ENCODE measurements around the gene ERAP2. TPM values are rescaled to one million over a fixed set of nuclear protein-coding genes. Genes with fewer than 3 reads are reported as not detected.
"Not testable (repeated sequence)": the region's sequence is repeated elsewhere in the genome, so short reads cannot be mapped to it uniquely, and the experiment has no call there.

Gene ERAP2
- total RNA-seq, 2 donors from 2014 or later, result 7.7 to 19.0 TPM

GRCh38 chr5:96837303-96837702 is 39.0 kb upstream of the ERAP2 start:
- WGBS, result 86% methylated on average over 14 of the region's 14 CpGs
- TF ChIP-seq POLR2A (IDR thresholded peaks at IDR 0.05) (no peak), POLR2AphosphoS5 (IDR thresholded peaks at IDR 0.05) (no peak), CTCF (IDR thresholded peaks at IDR 0.05) (no peak)
- intact Hi-C loops (cut with DNase I), result no loop called here

GRCh38 chr5:96838201-96839070 is 37.9 kb upstream of the ERAP2 start:
- TF ChIP-seq CTCF (IDR thresholded peaks at IDR 0.05) (no peak), POLR2AphosphoS5 (IDR thresholded peaks at IDR 0.05) (no peak), POLR2A (IDR thresholded peaks at IDR 0.05) (no peak)
- no peaks in the 10 kb centered on the region for H3K27me3 ChIP-seq (replicated peaks; ENCODE audit: insufficient read depth)
- 54% methylated on average over 2 of the region's 2 CpGs for WGBS

More at GRCh38 chr5:96837303-96837702, 39.0 kb upstream of the ERAP2 start:
- Histone ChIP-seq H3K9me3 (no peaks in the 10 kb centered on the region), H3K27ac (no peak overlapping the region), H3K36me3 (no peaks in the 10 kb centered on the region), H3K4me1 (replicated peaks) (no peaks in the 10 kb centered on the region), H3K27me3 (replicated peaks; ENCODE audit: insufficient read depth) (no peaks in the 10 kb centered on the region), H3K4me3 (no peak overlapping the region)
- DNase-seq (ENCODE audit: low spot score), result no peak

GRCh38 chr5:96839071-96839592 is 37.2 kb upstream of the ERAP2 start:
- intact Hi-C loops (cut with DNase I), result no loop called here
- Histone ChIP-seq H3K27ac (no peak overlapping the region), H3K9me3 (no peaks in the 10 kb centered on the region), H3K4me1 (replicated peaks) (no peaks in the 10 kb centered on the region), H3K27me3 (replicated peaks; ENCODE audit: insufficient read depth) (no peaks in the 10 kb centered on the region), H3K4me3 (no peak overlapping the region), H3K36me3 (no peaks in the 10 kb centered on the region)
- TF ChIP-seq POLR2A (IDR thresholded peaks at IDR 0.05) (no peak), CTCF (IDR thresholded peaks at IDR 0.05) (no peak), POLR2AphosphoS5 (IDR thresholded peaks at IDR 0.05) (no peak)
- 90% methylated on average over 2 of the region's 2 CpGs for WGBS
- DNase-seq (ENCODE audit: low spot score), result no peak

More at GRCh38 chr5:96838201-96839070, 37.9 kb upstream of the ERAP2 start:
- Histone ChIP-seq H3K9me3 (no peaks in the 10 kb centered on the region), H3K27ac (no peak overlapping the region), H3K4me1 (replicated peaks) (no peaks in the 10 kb centered on the region), H3K36me3 (no peaks in the 10 kb centered on the region), H3K4me3 (no peak overlapping the region)
- intact Hi-C loops (cut with DNase I), result no loop called here
- no peak for DNase-seq (ENCODE audit: low spot score)

GRCh38 chr5:96841931-96842330 is 34.4 kb upstream of the ERAP2 start:
- H3K27me3 ChIP-seq (replicated peaks; ENCODE audit: insufficient read depth); H3K4me3 ChIP-seq; H3K36me3 ChIP-seq; intact Hi-C loops (cut with DNase I); H3K9me3 ChIP-seq; H3K27ac ChIP-seq; DNase-seq (ENCODE audit: low spot score); H3K4me1 ChIP-seq (replicated peaks): not testable (repeated sequence)
- WGBS, result 81% methylated on average over 6 of the region's 6 CpGs

GRCh38 chr5:96843140-96843539 is 33.2 kb upstream of the ERAP2 start:
- H3K4me1 ChIP-seq (replicated peaks), result no peaks in the 10 kb centered on the region
- no peaks in the 10 kb centered on the region for H3K27me3 ChIP-seq (replicated peaks; ENCODE audit: insufficient read depth)
- H3K36me3 ChIP-seq, result no peaks in the 10 kb centered on the region
- no peaks in the 10 kb centered on the region for H3K9me3 ChIP-seq
- no peak overlapping the region for H3K4me3 ChIP-seq
- no peak for DNase-seq (ENCODE audit: low spot score)
- intact Hi-C loops (cut with DNase I), result no loop called here
- TF ChIP-seq POLR2A (IDR thresholded peaks at IDR 0.05) (no peak), CTCF (IDR thresholded peaks at IDR 0.05) (no peak), POLR2AphosphoS5 (IDR thresholded peaks at IDR 0.05) (no peak)
- WGBS, result 45% methylated on average over 3 of the region's 3 CpGs
- H3K27ac ChIP-seq, result no peak overlapping the region
